A549 treated with CORT108297 at 1 μM for 4 hours (cell line): ENCODE results near the gene NDUFB6. TPM values are rescaled to one million over a fixed set of nuclear protein-coding genes. Genes with fewer than 3 reads are reported as not detected.

ENCODE experiments used
- total RNA-seq: library from RNA; stranded (reverse); fragments of 200-300 nt; extraction: Qiagen RNA extraction; gene quantifications from 5 replicates; pipeline ENCODE4 v1.2.3, GENCODE V29; 2022

The NDUFB6 gene
- total RNA-seq: 106 to 125 TPM (median 110 TPM) in 5 replicates

DNA sequence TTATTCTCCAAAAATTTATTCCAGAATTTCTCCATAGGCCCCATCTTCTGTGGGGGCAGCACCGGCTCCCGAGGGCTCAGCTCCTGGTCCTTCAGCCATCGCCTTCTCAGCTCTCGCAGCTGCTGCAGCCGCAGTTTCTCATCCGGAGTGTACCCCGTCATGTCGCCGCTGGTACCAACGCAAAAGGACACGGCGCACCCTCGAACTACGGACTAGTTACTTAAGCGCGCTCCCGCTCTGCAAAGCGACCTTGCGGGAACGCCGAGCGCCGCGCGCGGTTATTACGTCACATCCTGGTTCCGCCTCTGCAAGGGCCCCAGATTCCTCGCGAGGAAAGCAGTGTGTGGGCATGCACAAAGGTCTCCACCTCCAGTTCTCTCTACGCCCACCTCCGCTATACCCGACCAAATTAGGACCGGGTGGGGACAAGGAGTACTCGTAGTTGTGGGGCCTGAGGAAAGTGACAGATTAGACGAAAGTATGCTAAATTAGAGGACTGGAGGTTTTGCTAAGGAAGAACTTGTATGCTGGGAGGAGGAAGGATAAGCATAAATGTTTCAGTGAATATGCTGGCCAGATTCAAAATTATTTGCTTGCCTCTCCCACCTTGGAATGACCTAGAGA lies at the start of gene NDUFB6:
NDUFB6 (minus strand) TSS at position 260 of the 624 bp plus-strand sequence; CDS start at position 161, 99 bp downstream.

DNA sequence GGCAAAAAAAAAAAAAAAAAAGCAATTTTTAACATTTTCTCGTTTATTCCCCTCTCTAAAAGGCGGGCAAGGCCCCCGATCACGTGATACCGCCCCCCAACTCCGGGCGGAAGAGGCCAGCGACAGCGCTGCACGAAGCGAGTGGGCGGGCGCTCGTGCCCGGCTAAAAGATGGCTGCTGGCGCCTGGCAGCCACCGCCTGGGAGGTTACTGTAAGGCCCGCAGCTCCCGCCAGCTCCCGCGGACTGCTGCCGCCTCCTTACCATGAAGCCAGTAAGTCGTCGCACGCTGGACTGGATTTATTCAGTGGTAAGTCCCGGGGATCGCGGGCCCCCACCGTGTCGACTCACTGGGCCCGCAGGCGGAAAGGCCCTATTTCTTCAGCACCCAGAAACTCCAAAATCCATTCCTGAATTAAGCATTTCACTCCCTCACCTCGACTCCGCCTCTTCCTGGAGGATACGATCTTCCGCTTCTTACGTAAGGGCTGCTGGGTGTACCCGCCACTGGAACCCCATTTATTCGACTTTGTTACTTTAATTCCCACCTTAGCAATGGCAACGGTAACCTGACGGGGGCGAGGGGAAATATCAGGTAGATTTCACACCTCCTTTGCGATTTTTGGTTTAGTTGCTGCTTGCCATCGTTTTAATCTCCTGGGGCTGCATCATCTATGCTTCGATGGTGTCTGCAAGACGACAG lies 20.6 kb downstream of the NDUFB6 start, which contains the start of the genes SMIM27 and TOPORS:
SMIM27 (plus strand) TSS at position 156 of the 701 bp plus-strand sequence; CDS start at position 264, 108 bp downstream.
TOPORS (minus strand) TSS at position 415 of the 701 bp plus-strand sequence; CDS start at position 265, 150 bp downstream.

DNA sequence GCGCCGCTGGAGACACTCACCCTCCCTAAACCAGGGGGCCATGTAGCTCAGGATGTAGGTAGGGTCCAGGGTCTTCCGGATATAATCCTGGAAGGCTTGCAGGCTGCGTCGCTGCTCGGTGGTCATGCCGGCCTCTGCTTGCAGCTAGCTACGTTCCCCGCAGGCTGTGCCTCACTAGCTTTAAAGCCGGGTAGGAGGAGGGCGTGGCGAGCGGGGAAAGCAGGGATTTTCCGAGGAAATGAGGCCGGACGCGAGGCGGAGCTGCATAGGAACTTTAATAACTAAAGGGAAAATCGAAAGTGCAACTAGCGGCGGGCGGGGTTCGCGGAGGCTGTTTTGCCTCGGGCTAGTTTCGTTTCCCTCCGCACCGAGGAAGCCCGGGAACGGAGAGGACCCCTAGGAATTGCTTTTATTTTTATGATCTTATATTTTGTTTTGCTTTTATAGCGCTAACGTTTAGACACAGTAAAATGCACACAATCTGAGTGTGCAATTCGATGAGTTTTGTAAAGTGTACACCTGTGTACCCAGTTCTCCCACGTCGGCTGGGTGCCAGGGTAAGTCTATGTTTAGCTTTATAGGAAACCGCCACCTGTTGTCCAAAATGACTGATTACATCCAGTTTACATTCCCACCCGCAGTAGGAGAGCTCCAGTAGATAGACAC lies 46.8 kb downstream of the NDUFB6 start, which contains the start of gene RIGI:
RIGI (minus strand) TSS at position 156 of the 666 bp plus-strand sequence; CDS start at position 126, 30 bp downstream.

Other genes with a start within 250 kb of the NDUFB6 start
- 28.9 to 31.5 TPM (median 29.4 TPM) in 5 replicates for gene ACO1, start 188.5 kb downstream of the NDUFB6 start, total RNA-seq
- gene RIGI, start 47.0 kb downstream of the NDUFB6 start, total RNA-seq: 3.0 to 5.3 TPM (median 3.7 TPM) in 5 replicates
- 10.6 to 16.9 TPM (median 13.9 TPM) in 5 replicates for gene SMIM27, start 20.8 kb downstream of the NDUFB6 start, total RNA-seq
- gene TOPORS, start 20.6 kb downstream of the NDUFB6 start, total RNA-seq: 10.9 to 17.4 TPM (median 12.3 TPM) in 5 replicates
- gene TAF1L, start 62.5 kb upstream of the NDUFB6 start, total RNA-seq: 0.01 TPM in 1 of 5 replicates, not detected in the others
- 0.02 to 0.05 TPM in 2 of 5 replicates, not detected in the others for gene TMEM215, start 210.4 kb upstream of the NDUFB6 start, total RNA-seq